Neutrophil (primary cell): ENCODE data around the gene MOCS2.

Experiments used
- H3K27ac ChIP-seq: fragments of 200-600 bp; sonication (generic); 2 replicates; pipeline ENCODE4 v1.5.1; 2016; ENCODE audit warnings: mild to moderate bottlenecking, moderate library complexity
- H3K27me3 ChIP-seq: fragments of 200-600 bp; sonication (generic); 2 replicates; pipeline ENCODE4 v1.6.0; 2016; ENCODE audit warnings: mild to moderate bottlenecking
- H3K36me3 ChIP-seq: fragments of 200-600 bp; sonication (generic); 2 replicates; pipeline ENCODE4 v1.5.1; 2017
- H3K4me1 ChIP-seq, 2 experiments: fragments of 200-600 bp in 1 of 2; sonication (generic) in 1 of 2; 1 replicate in 1 of 2; 2 replicates in 1 of 2; pipeline versions ENCODE4 v1.5.1 to v1.6.1; 2013 to 2016; ENCODE audit warnings: low read depth in 1 of 2, low read length in 1 of 2, mild to moderate bottlenecking in 1 of 2, moderate library complexity in 1 of 2; ENCODE audit not compliant: control insufficient read depth in 1 of 2, insufficient read depth in 1 of 2
- H3K4me3 ChIP-seq, 2 experiments: fragments of 200-600 bp in 1 of 2; sonication (generic) in 1 of 2; 1 replicate in 1 of 2; 2 replicates in 1 of 2; pipeline ENCODE4 v1.5.1; 2013 to 2016; ENCODE audit warnings: low read depth in 1 of 2, low read length in 1 of 2, mild to moderate bottlenecking in 1 of 2, moderate library complexity in 1 of 2
- H3K9me3 ChIP-seq: fragments of 200-600 bp; sonication (generic); 2 replicates; pipeline ENCODE4 v1.5.1; 2016
- CTCF ChIP-seq: fragments of 200-600 bp; sonication (generic); IDR thresholded peaks from 2 replicates; pipeline ENCODE4 v1.5.1; 2016; ENCODE audit warnings: antibody characterized with exemption

Gene MOCS2

GRCh38 chr5:53068291-53068836 is 41.2 kb downstream of the MOCS2 start:
- no peaks in the 10 kb centered on the region for H3K4me1 ChIP-seq
- TF ChIP-seq CTCF, result no peak
- H3K4me3 ChIP-seq, result no peak overlapping the region
- H3K27ac ChIP-seq, result no peak overlapping the region
- no peaks in the 10 kb centered on the region for H3K27me3 ChIP-seq
- no peaks in the 10 kb centered on the region for H3K36me3 ChIP-seq
- H3K9me3 ChIP-seq, result no peaks in the 10 kb centered on the region

GRCh38 chr5:53067641-53068040 is 41.9 kb downstream of the MOCS2 start:
- H3K36me3 ChIP-seq, result no peaks in the 10 kb centered on the region
- no peak overlapping the region for H3K27ac ChIP-seq
- TF ChIP-seq CTCF, result no peak
- no peaks in the 10 kb centered on the region for H3K27me3 ChIP-seq
- H3K4me1 ChIP-seq, result no peaks in the 10 kb centered on the region
- H3K9me3 ChIP-seq, result no peaks in the 10 kb centered on the region
- no peak overlapping the region for H3K4me3 ChIP-seq

GRCh38 chr5:53066088-53066487 is 43.5 kb downstream of the MOCS2 start:
- no peak for TF ChIP-seq CTCF
- no peaks in the 10 kb centered on the region for H3K36me3 ChIP-seq
- H3K9me3 ChIP-seq, result no peaks in the 10 kb centered on the region
- H3K4me1 ChIP-seq, result no peaks in the 10 kb centered on the region
- H3K27ac ChIP-seq, result no peak overlapping the region
- H3K27me3 ChIP-seq, result no peaks in the 10 kb centered on the region
- H3K4me3 ChIP-seq, result no peak overlapping the region

GRCh38 chr5:53063791-53064190 is 45.8 kb downstream of the MOCS2 start:
- H3K4me1 ChIP-seq, result no peaks in the 10 kb centered on the region
- H3K27ac ChIP-seq, result no peak overlapping the region
- no peak for TF ChIP-seq CTCF

GRCh38 chr5:53063176-53063575 is 46.4 kb downstream of the MOCS2 start:
- H3K4me1 ChIP-seq, result no peaks in the 10 kb centered on the region
- H3K27me3 ChIP-seq, result no peaks in the 10 kb centered on the region
- no peaks in the 10 kb centered on the region for H3K9me3 ChIP-seq
- H3K36me3 ChIP-seq, result no peaks in the 10 kb centered on the region
- no peak overlapping the region for H3K27ac ChIP-seq
- TF ChIP-seq CTCF, result no peak
- no peak overlapping the region for H3K4me3 ChIP-seq

More at GRCh38 chr5:53063791-53064190, 45.8 kb downstream of the MOCS2 start:
- no peak overlapping the region for H3K4me3 ChIP-seq
- H3K27me3 ChIP-seq, result no peaks in the 10 kb centered on the region
- no peaks in the 10 kb centered on the region for H3K9me3 ChIP-seq
- no peaks in the 10 kb centered on the region for H3K36me3 ChIP-seq

- no peaks in the 10 kb centered on the region for H3K36me3 ChIP-seq
- no peak for TF ChIP-seq CTCF
- no peaks in the 10 kb centered on the region for H3K9me3 ChIP-seq
- H3K4me3 ChIP-seq, result no peak overlapping the region
- H3K4me1 ChIP-seq, result no peaks in the 10 kb centered on the region
- H3K27ac ChIP-seq, result no peak overlapping the region
- H3K27me3 ChIP-seq, result no peaks in the 10 kb centered on the region
Measured at GRCh38 chr5:53059281-53059680, 50.3 kb downstream of the MOCS2 start.
